Stimulated activated CD4-positive, alpha-beta T cell treated with anti-CD3 and anti-CD28 coated beads, Interleukin-4, amount 100 ng/mL, for 24 hours (primary cell): ENCODE results near the gene LRRC71.

Source experiments
- DNase-seq: peaks from one replicate; pipeline ENCODE4 v3.0.0-alpha.2; 2020

Gene LRRC71

GRCh38 chr1:156920233-156921052 lies at the start of gene LRRC71:
Gene LRRC71 (plus strand): TSS chr1:156920632. CDS start chr1:156920804, 172 bp downstream.
- DNase-seq, result peak; percentile 67

- no peak for DNase-seq
These were observed 46.8 kb upstream of the LRRC71 start for GRCh38 chr1:156873659-156874058.

DNA sequence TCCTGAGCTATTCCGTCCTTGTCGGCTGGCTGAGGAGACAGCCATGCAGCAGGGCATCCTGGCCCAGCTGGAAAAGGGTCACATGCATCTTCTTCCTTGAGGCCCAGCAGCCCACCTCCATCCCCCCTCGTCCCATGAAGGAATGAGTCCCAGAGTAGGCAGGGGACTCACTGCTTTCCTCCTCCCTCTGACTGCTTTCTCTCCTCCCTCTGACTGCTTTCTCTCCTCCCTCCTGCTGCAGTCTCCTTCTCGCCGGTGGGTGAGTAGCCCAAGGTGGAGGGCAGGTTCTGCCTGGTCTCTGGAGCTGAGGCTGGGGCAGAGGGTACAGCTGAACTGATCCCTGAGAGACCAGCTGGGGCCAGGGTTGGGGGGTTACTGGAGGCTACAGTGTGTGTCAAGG lies 46.3 kb upstream of the LRRC71 start:
- DNase-seq, result no peak

DNA sequence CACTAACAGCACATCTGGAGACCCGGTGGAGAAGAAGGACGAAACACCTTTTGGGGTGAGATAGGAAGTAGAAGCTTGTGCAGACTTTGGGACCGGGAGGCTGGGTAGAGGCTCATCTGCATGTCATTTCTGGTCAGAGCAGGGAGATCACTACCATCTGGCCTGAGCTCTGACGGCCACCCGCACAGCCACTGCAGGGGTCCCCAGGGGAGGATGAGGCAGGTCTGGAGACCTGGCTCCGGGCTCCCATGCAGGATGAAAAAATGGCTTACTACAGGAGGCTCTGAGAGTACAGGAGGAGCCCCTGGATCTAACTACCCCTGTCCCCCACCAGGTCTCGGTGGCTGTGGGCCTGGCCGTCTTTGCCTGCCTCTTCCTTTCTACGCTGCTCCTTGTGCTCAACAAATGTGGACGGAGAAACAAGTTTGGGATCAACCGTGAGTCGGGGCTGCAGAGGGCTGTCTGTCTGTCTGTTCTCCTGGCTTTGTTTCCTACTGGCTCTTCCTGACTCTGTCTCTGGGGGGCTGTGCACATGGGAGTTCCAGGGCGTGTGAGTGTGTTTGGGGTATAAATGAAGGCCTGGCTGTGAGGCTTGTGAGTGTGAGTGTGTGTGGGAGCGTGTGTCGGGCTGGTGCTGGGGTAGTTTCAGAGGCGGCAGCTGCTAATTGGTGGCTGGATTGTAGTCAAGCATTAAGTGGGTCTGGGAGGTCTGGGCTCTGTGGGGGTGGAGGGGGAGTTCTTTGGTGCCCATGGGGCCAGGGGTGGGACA lies 45.7 kb upstream of the LRRC71 start:
- DNase-seq, result no peak

DNA sequence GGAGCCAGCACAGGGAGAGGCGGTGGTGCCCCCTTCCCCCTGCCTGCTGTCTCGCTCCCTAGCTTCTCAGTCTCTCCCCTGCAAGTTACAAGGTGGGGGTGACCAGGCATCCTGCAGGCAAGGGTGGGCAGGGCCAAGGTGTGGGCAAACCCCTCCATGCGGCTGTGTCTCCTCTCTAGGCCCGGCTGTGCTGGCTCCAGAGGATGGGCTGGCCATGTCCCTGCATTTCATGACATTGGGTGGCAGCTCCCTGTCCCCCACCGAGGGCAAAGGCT lies 45.2 kb upstream of the LRRC71 start:
- no peak for DNase-seq

- DNase-seq, result no peak
These were observed 44.2 kb upstream of the LRRC71 start for GRCh38 chr1:156876281-156876680.

GRCh38 chr1:156877433-156878170 lies 42.8 kb upstream of the LRRC71 start:
- DNase-seq, result no peak

- DNase-seq, result no peak
These were observed 40.6 kb upstream of the LRRC71 start for GRCh38 chr1:156879876-156880275.

GRCh38 chr1:156880473-156880872 lies 40.0 kb upstream of the LRRC71 start:
- DNase-seq, result no peak

DNA sequence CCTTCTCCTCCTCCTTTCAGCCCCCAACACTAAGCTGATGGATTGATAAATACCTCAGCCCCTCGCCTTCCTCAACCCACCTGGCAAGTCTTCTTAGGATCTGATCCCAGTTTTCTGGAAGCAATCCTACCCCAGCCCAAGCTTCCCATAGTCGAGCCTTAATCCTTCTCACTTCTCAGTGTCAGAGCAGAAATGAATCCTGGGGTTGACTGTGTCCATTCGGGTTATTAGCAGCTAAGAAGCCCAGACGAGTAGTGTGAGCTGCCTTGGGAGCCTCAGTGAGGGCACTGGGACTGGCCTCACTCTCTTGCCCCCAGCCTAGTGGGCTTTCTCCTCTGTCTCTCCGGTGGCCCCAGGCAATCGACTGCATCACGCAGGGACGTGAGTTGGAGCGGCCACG lies 39.3 kb upstream of the LRRC71 start:
- no peak for DNase-seq

DNA sequence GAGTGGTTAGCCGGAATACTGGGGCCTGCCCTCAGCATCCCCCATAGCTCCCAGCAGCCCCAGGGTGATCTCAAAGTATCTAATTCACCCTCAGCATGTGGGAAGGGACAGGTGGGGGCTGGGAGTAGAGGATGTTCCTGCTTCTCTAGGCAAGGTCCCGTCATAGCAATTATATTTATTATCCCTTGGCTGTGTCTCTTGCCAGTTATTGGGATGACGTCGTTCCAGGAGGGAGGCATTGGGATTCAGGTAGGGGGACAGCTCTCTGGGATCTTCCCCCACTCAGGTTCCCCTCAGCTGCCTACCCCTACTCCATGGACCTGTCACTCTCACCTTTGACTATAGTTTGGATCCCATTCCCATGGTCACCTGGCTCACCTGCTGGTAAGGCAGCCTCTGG lies 38.8 kb upstream of the LRRC71 start:
- no peak for DNase-seq

GRCh38 chr1:156882543-156882942 lies 37.9 kb upstream of the LRRC71 start:
- no peak for DNase-seq

DNA sequence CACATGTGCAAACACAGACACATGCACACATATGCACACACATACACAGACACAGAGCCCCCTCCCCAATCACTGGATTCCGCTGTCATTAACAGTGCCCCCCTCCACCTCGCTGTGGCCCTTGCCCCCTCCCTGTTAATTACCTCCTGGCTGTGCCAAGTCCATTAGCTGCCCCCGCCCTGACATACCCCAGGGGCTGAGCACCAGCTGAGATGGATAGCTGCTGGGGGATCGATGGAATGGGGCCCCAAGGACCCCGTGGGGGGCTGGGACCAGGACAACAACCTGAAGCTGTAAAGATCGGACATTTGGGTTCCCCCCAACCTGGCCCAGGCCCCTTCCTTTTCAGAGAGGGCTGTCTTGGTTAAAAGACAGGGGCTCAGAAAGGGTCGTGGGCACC lies 36.5 kb upstream of the LRRC71 start:
- DNase-seq, result no peak

GRCh38 chr1:156884560-156885184 lies 35.8 kb upstream of the LRRC71 start:
- DNase-seq, result no peak

DNA sequence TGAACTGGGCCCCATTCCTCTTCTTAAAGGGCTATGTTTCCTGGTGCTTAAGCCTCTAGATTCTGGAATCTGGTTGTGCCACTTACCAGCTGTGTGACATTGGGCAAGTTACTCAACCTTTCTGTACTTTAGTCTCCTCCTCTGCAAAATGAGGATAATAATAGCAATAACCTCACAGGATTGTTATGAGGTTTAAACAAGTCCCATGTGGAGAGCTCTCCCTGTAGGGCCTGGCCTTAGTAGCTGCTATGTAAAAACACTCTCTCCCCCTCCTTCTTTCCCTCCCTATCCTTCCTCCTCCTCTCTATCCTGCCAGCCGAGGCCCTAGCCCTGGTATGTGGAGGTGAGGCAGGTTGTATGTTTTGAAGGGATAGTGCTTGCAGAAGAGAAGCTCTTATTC lies 35.1 kb upstream of the LRRC71 start:
- DNase-seq, result no peak

- DNase-seq, result no peak
These were observed 34.5 kb upstream of the LRRC71 start for GRCh38 chr1:156885880-156886355.

DNA sequence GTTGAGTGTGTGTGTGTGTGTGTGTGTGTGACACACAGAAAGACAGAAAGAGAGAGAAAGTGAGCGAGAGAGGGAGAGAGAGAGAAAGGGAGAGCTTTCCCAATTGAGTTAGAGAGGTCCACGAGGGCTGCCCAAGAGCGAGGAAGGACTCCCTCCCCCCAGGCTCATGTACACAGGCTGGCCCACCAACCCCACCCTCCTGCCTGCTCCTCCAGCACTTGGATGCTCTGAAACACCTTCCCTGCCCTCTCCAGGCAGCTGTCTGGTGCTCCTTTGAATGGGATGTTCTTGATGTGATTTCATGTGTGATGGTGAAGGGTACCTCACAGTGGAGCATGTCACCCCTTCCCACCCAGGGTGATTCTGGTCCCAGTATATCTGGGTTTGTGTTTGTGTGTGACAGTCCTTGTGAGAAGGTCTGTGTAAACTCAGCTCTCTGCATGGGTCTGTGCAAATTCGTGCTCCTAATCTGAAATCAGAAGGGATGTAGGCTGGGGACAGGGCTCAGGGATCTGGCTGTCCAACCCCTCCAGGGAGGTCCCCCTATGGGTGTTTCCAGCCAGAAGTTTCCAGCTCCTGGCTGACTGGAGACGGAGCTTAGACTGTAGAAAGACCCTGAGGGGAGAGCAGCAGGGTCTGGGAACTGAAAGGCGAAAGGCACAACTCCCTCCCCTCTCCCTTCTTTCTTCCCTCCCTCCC lies 33.7 kb upstream of the LRRC71 start:
- DNase-seq, result no peak

GRCh38 chr1:156887317-156887716 lies 33.1 kb upstream of the LRRC71 start:
- no peak for DNase-seq

GRCh38 chr1:156887734-156888133 lies 32.7 kb upstream of the LRRC71 start:
- DNase-seq, result no peak

DNA sequence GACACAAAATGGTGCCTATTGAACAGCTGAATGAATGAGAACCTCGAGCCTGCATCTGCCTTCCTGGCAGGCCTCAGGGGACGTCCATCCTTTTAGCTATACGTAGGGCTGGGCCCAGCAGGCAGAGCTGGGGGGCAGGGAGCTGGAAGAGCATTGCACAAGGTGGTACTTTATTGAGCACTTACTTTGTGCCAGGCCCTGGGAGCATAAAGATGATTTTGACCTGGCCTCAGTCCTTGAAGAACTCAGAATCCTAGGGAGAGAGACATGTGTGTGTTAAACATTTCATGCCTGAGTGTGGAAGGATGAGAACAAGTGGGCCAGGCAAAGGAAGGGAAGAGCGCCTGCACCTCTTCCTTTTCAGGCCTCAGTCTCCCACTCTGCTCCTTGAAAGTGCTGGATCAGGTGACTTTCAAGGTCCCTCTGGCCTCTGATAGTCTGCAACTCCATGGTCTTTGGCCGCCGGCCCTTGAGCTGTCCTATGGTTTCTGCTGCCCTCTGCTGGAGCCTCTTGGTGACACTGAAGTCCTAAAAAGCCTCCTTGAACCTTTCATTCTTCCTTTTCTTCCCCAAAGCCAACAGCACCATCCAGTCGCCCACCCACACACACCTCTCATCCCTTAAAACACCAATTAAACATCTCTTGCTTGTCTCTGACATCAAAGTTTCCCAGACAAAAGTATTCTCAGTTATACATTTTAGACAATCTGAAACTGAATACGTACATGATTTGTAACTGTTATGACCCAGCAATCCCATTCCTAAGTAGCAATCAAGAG lies 30.4 kb upstream of the LRRC71 start:
- DNase-seq, result peak; percentile 61

GRCh38 chr1:156892190-156893047 lies 28.0 kb upstream of the LRRC71 start:
- peak; percentile 87 for DNase-seq
